Measurements from ENCODE around the gene NUTF2. TPM values are rescaled to one million over a fixed set of nuclear protein-coding genes. Genes with fewer than 3 reads are reported as not detected.

NUTF2 gene
- total and polyA plus RNA-seq, 10 of the 15 experiments (the other 5 are each of a cell fraction or from before 2014, with no cell fraction given) = 116 to 342 (median 202) TPM

DNA sequence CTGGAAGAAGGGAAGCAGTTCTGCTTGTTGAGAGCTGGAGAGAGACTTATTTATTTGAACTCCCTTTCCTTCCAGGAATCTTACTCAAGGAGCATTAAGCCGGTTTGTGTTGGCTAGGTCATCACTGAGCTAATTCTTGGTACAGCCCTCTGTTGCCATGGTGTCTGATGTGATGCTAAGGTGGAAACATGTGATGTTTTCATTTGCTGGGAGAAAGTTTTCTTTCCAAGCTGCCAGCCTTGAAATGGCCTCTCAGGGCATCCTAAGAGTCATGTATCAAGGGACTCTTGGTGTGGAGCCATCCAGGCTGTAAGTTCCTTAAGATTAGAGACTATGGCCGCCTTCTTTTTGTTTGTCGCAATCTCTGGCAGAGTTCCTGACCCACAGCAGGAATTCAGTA is 50.5 kb downstream of the NUTF2 start:
- intact Hi-C loops (cut with micrococcal nuclease; ENCODE audit: unreplicated experiment) = no loop called here
- in situ Hi-C loops (cut with MboI) = no loop called here
- DNase-seq (ENCODE audit: low read depth, low spot score) (no peak), ATAC-seq (no peak), FAIRE-seq (no peak)
- H2AFZ ChIP-seq (ENCODE audit: control insufficient read depth, low read depth, low read length) = no peak overlapping the region
- RAD21 ChIA-PET (ENCODE audit: unreplicated experiment) = interaction anchor here (0.8 to 1.0 kb wide), 3 partner anchors 11 to 143 kb away, joined by 3 read pairs; no protein-coding TSS in a partner anchor
- no peak overlapping the region for H3K4me2 ChIP-seq (ENCODE audit: control insufficient read depth, insufficient read depth)
- H3K9ac ChIP-seq (ENCODE audit: control insufficient read depth, insufficient read depth, low read length) = no peak overlapping the region
- POLR2A ChIA-PET = interaction anchor here (0.6 to 1.7 kb wide), 4 partner anchors 12 to 90 kb away, joined by 3 to 4 read pairs (median 4); partner anchors contain the start of genes EDC4 and NRN1L
- H3K27me3 ChIP-seq (replicated peaks in 1 of 2; ENCODE audit: control insufficient read depth in 2 of 2, insufficient read depth in 2 of 2, low read length in 1 of 2) = no peaks in the 10 kb centered on the region
- no peak overlapping the region for H3K4me3 ChIP-seq
- no peak overlapping the region for H3K27ac ChIP-seq (ENCODE audit: control insufficient read depth, insufficient read depth)
- no peaks in the 10 kb centered on the region; a peak in 1 of 4 replicates for H3K36me3 ChIP-seq (ENCODE audit: control insufficient read depth in 2 of 2, insufficient read depth in 2 of 2, low read length in 1 of 2)
- WGBS (ENCODE audit: insufficient coverage, insufficient replicate concordance, low lambda C conversion rate, missing lambda C conversion rate) = 98% methylated on average over 3 of the region's 3 CpGs
- H3K9me3 ChIP-seq (replicated peaks; ENCODE audit: control insufficient read depth, insufficient read depth, low read length) = no peaks in the 10 kb centered on the region
- no TSS peak for BruUV-seq (replicated peaks)
- no peaks in the 10 kb centered on the region; the same call in 1 of the 2 replicates for H4K20me1 ChIP-seq (ENCODE audit: control insufficient read depth, insufficient read depth)
- SMC1A ChIA-PET (ENCODE audit: uncharacterized antibody, unreplicated experiment) = no interaction called here
- peaks cover 7% of the 10 kb centered on the region for H3K4me1 ChIP-seq (ENCODE audit: control insufficient read depth, insufficient read depth, low read length)
- H3K79me2 ChIP-seq (ENCODE audit: control insufficient read depth, insufficient read depth, low read length) = peaks cover 24% of the 10 kb centered on the region
- TF ChIP-seq, protein P1, sequence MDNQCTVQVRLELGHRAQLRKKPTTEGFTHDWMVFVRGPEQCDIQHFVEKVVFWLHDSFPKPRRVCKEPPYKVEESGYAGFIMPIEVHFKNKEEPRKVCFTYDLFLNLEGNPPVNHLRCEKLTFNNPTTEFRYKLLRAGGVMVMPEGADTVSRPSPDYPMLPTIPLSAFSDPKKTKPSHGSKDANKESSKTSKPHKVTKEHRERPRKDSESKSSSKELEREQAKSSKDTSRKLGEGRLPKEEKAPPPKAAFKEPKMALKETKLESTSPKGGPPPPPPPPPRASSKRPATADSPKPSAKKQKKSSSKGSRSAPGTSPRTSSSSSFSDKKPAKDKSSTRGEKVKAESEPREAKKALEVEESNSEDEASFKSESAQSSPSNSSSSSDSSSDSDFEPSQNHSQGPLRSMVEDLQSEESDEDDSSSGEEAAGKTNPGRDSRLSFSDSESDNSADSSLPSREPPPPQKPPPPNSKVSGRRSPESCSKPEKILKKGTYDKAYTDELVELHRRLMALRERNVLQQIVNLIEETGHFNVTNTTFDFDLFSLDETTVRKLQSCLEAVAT (IDR thresholded peaks at IDR 0.05) = no peak
- TF ChIP-seq NR2F1 (conservative IDR thresholded peaks at IDR 0.05) (no peak), SREBF2 (IDR thresholded peaks at IDR 0.05; ENCODE audit: low read length) (no peak), CHD4 (IDR thresholded peaks at IDR 0.05) (no peak), ZBED1 (IDR thresholded peaks at IDR 0.05; ENCODE audit: borderline replicate concordance) (no peak), EGR1 (IDR thresholded peaks at IDR 0.05; ENCODE audit: borderline replicate concordance in 1 of 2, low read depth in 2 of 2, low read length in 2 of 2) (no peak)
- TF ChIP-seq, protein P2, sequence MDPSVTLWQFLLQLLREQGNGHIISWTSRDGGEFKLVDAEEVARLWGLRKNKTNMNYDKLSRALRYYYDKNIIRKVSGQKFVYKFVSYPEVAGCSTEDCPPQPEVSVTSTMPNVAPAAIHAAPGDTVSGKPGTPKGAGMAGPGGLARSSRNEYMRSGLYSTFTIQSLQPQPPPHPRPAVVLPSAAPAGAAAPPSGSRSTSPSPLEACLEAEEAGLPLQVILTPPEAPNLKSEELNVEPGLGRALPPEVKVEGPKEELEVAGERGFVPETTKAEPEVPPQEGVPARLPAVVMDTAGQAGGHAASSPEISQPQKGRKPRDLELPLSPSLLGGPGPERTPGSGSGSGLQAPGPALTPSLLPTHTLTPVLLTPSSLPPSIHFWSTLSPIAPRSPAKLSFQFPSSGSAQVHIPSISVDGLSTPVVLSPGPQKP (IDR thresholded peaks at IDR 0.05; ENCODE audit: low read depth, low read length) = no peak
- TF ChIP-seq, protein P3, sequence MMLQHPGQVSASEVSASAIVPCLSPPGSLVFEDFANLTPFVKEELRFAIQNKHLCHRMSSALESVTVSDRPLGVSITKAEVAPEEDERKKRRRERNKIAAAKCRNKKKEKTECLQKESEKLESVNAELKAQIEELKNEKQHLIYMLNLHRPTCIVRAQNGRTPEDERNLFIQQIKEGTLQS (IDR thresholded peaks at IDR 0.05; ENCODE audit: borderline replicate concordance, extremely low read depth, low read depth, low read length) = no peak
- CTCF ChIA-PET = interaction anchor here (0.8 to 1.6 kb wide), 7 partner anchors 13 to 225 kb away, joined by 3 to 6 read pairs (median 4); no protein-coding TSS in a partner anchor

Measured in GM12878 (cell line).